Breast epithelium (tissue), 3 donors: Measurements from ENCODE around the gene CFL1.

Experiments used
- CTCF ChIP-seq, 3 donors: fragments of 450-650 bp; IDR thresholded peaks; one replicate each; pipeline ENCODE4 v1.5.1; 2016 to 2017; ENCODE audit warnings: antibody characterized with exemption in 3 of 3, mild to moderate bottlenecking in 3 of 3, moderate library complexity in 3 of 3
- POLR2A ChIP-seq: fragments of 450-650 bp; IDR thresholded peaks from one replicate; pipeline ENCODE4 v1.6.1; 2016; ENCODE audit warnings: antibody characterized with exemption, mild to moderate bottlenecking, moderate library complexity
- POLR2AphosphoS5 ChIP-seq, 3 donors: sonication (generic); formaldehyde crosslinking; IDR thresholded peaks; one replicate each; pipeline ENCODE4 v1.6.1; 2017; ENCODE audit warnings: antibody characterized with exemption in 3 of 3

GRCh38 chr11:65857500-65857852 is 504 bp downstream of the CFL1 start:
- TF ChIP-seq CTCF (IDR thresholded peaks at IDR 0.05) (no peak), POLR2A (no peak), POLR2AphosphoS5 (IDR thresholded peaks at IDR 0.05) (no peak)
